CD4-positive, alpha-beta T cell treated with Interleukin-1 beta for 1 hour (primary cell): ENCODE results near the gene BAAT.
"Not testable (repeated sequence)": the region's sequence is repeated elsewhere in the genome, so short reads cannot be mapped to it uniquely, and the experiment has no call there.

Source experiments
- DNase-seq, 2 donors: peaks; one replicate each; pipeline ENCODE4 v3.0.0-alpha.2; 2020 to 2022

BAAT gene

GRCh38 chr9:101359679-101360078 lies 25.1 kb downstream of the BAAT start:
- no peak for DNase-seq

- no peak for DNase-seq
These were observed 28.2 kb downstream of the BAAT start for GRCh38 chr9:101356619-101357018.

- no peak for DNase-seq
These were observed 29.8 kb downstream of the BAAT start for GRCh38 chr9:101354765-101355708.

- no peak for DNase-seq
These were observed 30.6 kb downstream of the BAAT start for GRCh38 chr9:101354143-101354764.

- no peak for DNase-seq
These were observed 31.1 kb downstream of the BAAT start for GRCh38 chr9:101353683-101354082.

GRCh38 chr9:101352892-101353463 lies 31.8 kb downstream of the BAAT start:
- no peak for DNase-seq

- DNase-seq, result no peak
These were observed 34.5 kb downstream of the BAAT start for GRCh38 chr9:101350285-101350684.

- DNase-seq, result no peak
These were observed 42.2 kb downstream of the BAAT start for GRCh38 chr9:101342595-101342994.

GRCh38 chr9:101341958-101342357 lies 42.8 kb downstream of the BAAT start:
- DNase-seq, result no peak

GRCh38 chr9:101337237-101337636 lies 47.6 kb downstream of the BAAT start:
- no peak for DNase-seq

- no peak for DNase-seq
These were observed 48.7 kb downstream of the BAAT start for GRCh38 chr9:101336091-101336490.

- DNase-seq, result no peak
These were observed 50.7 kb downstream of the BAAT start for GRCh38 chr9:101333926-101334702.

GRCh38 chr9:101333490-101333889 lies 51.3 kb downstream of the BAAT start:
- DNase-seq, result no peak

GRCh38 chr9:101332362-101332761 lies 52.4 kb downstream of the BAAT start:
- no peak for DNase-seq

GRCh38 chr9:101327422-101327909 lies 57.3 kb downstream of the BAAT start:
- not testable (repeated sequence) for DNase-seq

- no peak for DNase-seq
These were observed 58.3 kb downstream of the BAAT start for GRCh38 chr9:101326501-101326900.

GRCh38 chr9:101326035-101326434 lies 58.8 kb downstream of the BAAT start:
- DNase-seq, result no peak

- no peak for DNase-seq
These were observed 59.8 kb downstream of the BAAT start for GRCh38 chr9:101325053-101325452.

- no peak for DNase-seq
These were observed 60.5 kb downstream of the BAAT start for GRCh38 chr9:101324245-101324804.

GRCh38 chr9:101323129-101323528 lies 61.7 kb downstream of the BAAT start:
- no peak for DNase-seq

- DNase-seq, result no peak
These were observed 67.1 kb downstream of the BAAT start for GRCh38 chr9:101317735-101318134.

GRCh38 chr9:101315112-101315450 lies 69.7 kb downstream of the BAAT start:
- no peak for DNase-seq

- DNase-seq, result no peak
These were observed 72.1 kb downstream of the BAAT start for GRCh38 chr9:101312661-101313060.
